ENCODE data around the gene ZAP70.

The ZAP70 gene

GRCh38 chr2:97755491-97755890 is 42.1 kb downstream of the ZAP70 start:
- no peak for DNase-seq

- no peak for DNase-seq
These were observed 43.7 kb downstream of the ZAP70 start for GRCh38 chr2:97757062-97757461.

- DNase-seq: no peak
These were observed 44.8 kb downstream of the ZAP70 start for GRCh38 chr2:97758131-97758705.

GRCh38 chr2:97759727-97760407 is 46.5 kb downstream of the ZAP70 start:
- DNase-seq: no peak

- no peak for DNase-seq
These were observed 47.2 kb downstream of the ZAP70 start for GRCh38 chr2:97760480-97761049.

GRCh38 chr2:97761192-97761591 is 47.8 kb downstream of the ZAP70 start:
- peak; percentile 78 for DNase-seq

- DNase-seq: no peak
These were observed 49.9 kb downstream of the ZAP70 start for GRCh38 chr2:97763176-97763845.

- DNase-seq: no peak
These were observed 51.3 kb downstream of the ZAP70 start for GRCh38 chr2:97764559-97765263.

- no peak for DNase-seq
These were observed 52.6 kb downstream of the ZAP70 start for GRCh38 chr2:97765933-97766332.

GRCh38 chr2:97766567-97766966 is 53.2 kb downstream of the ZAP70 start:
- DNase-seq: no peak

- DNase-seq: no peak
These were observed 55.9 kb downstream of the ZAP70 start for GRCh38 chr2:97769308-97769707.

- no peak for DNase-seq
These were observed 56.3 kb downstream of the ZAP70 start for GRCh38 chr2:97769711-97770110.

GRCh38 chr2:97770445-97770844 is 57.1 kb downstream of the ZAP70 start:
- DNase-seq: no peak

GRCh38 chr2:97774425-97774824 is 61.0 kb downstream of the ZAP70 start:
- DNase-seq: no peak

GRCh38 chr2:97775074-97775473 is 61.7 kb downstream of the ZAP70 start:
- no peak for DNase-seq

GRCh38 chr2:97779141-97779540 is 65.8 kb downstream of the ZAP70 start:
- DNase-seq: no peak

GRCh38 chr2:97781981-97782380 is 68.6 kb downstream of the ZAP70 start:
- no peak for DNase-seq

GRCh38 chr2:97784953-97785352 is 71.6 kb downstream of the ZAP70 start:
- no peak for DNase-seq

- no peak for DNase-seq
These were observed 72.4 kb downstream of the ZAP70 start for GRCh38 chr2:97785818-97786217.

- DNase-seq: no peak
These were observed 75.7 kb downstream of the ZAP70 start for GRCh38 chr2:97788986-97789644.

Measured in activated CD8-positive, alpha-beta memory T cell treated with anti-CD3 and anti-CD28 coated beads, Interleukin-2, amount 50 U/mL, for 48 hours (primary cell).